A549 treated with AZD2906 at 1 μM for 4 hours (cell line): ENCODE measurements around the gene GORASP1. TPM values are rescaled to one million over a fixed set of nuclear protein-coding genes. Genes with fewer than 3 reads are reported as not detected.

Source experiments
- total RNA-seq: library from RNA; stranded (reverse); fragments of 200-300 nt; extraction: Qiagen RNA extraction; gene quantifications from 5 replicates; pipeline ENCODE4 v1.2.3, GENCODE V29; 2022

Gene GORASP1
- total RNA-seq, result 26.8 to 34.6 TPM (median 30.4 TPM) in 5 replicates

DNA sequence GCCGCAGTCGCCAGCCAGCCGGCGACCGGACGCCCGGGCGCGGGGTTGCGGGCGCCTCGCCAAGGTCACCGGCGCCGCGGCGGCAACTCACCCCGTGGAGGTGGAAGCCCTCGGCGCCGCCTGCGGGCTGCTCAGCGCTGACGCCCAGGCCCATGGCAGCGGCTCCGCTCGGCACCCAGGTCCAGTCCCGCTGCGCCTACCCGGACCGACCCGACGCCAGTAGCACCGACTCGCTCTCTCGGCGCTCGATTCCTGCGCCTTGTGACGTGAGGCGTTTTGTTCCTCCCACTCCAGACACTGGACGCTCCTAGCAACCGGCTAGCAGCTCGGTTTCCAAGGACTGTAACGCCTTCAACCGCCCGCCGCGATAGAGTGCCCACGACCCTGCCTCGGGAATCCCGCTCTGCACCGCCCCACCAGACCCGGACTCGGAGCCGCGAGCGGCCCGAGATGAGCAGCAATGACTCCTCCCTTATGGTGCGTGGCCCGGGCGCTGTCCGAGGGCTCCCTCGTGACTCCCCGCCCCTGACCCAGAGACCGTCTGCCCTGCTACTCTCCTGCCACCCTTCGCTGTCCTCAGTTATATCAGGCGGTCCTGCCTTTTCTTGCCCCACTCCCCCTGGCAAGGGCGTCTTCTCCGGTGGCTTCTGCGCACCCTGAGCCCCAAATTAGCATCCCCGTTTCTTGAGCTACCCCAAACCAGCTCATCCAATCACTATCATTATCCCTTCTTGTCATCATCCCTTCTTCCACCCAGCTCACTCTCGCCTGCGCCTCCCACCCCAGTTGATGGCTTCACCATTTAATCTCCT lies at the start of gene GORASP1, which contains the start of gene TTC21A:
Gene GORASP1, minus strand, starts transcription at position 240 of the 812 bp plus-strand sequence. Its CDS starts 86 bp downstream, at position 154.
Gene TTC21A, plus strand, starts transcription at position 293 of the 812 bp plus-strand sequence. Its CDS starts 158 bp downstream, at position 451.

DNA sequence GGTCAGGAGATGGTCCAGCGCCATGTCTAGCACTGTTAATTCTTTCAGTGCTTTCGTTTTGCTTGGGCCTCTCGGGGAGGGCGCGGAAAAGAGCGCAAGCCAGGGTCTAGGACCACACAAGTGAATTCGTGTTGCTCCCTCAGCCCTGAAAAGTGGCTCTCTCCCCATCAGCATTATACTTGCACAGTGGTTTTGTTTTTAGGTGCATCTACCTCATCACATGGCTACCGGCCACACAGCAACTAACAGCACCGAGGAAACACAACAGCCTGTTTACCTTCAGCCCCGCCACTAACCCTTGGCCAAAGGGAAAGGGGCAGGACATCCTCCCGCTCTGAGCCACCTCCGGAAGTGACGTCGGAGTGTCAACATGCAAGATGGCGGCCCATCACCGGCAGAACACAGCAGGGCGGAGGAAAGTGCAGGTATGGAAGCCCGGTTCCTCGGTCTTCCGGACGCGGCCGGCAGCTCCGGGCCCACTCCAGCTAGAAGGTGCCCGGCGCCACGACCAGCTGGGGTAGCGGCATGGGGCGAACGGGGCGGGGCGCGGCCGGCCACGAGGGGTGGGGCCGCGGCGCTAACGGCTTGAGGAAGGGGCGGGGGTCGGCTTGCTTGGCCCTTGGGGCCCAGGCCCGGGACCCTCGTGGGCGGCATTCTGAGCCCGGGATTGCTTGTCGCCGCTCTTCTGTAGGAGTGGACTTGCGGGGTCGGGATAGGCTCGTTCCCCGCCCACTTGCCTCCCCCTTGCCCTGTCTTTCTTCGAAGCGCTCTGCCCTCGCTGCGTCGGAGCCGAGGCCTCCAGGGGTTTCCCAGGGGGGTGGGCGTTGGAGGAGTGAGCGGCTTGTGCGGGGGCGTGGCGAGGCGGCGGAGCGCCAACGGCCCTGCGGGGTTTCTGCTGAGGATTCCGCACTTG lies 55.5 kb downstream of the GORASP1 start, which contains the start of the genes SCN11A and WDR48:
Gene SCN11A, minus strand, starts transcription at position 296 of the 913 bp plus-strand sequence. CDS start 101,582 bp downstream, outside the sequence.
Gene WDR48, plus strand, starts transcription at position 368 of the 913 bp plus-strand sequence. Its CDS starts 10 bp downstream, at position 378.

Other genes with a start within 250 kb of the GORASP1 start
- 0.01 to 0.02 TPM (median 0.01 TPM) in 3 of 5 replicates, not detected in the others for gene SCN11A, start 55.7 kb downstream of the GORASP1 start, total RNA-seq
- 17.9 to 24.8 TPM (median 21.1 TPM) in 5 replicates for gene WDR48, start 55.6 kb downstream of the GORASP1 start, total RNA-seq
- gene TTC21A, start 53 bp upstream of the GORASP1 start, total RNA-seq, result 1.2 to 2.8 TPM (median 2.1 TPM) in 5 replicates
- 17.5 to 24.9 TPM (median 20.7 TPM) in 5 replicates for gene CSRNP1, start 46.0 kb upstream of the GORASP1 start, total RNA-seq
- gene XIRP1, start 85.0 kb upstream of the GORASP1 start, total RNA-seq, result 0.17 to 0.25 TPM (median 0.19 TPM) in 5 replicates
- 0.03 to 0.07 TPM (median 0.06 TPM) in 3 of 5 replicates, not detected in the others for gene CX3CR1, start 172.4 kb upstream of the GORASP1 start, total RNA-seq
- gene CCR8, start 222.1 kb upstream of the GORASP1 start, total RNA-seq, result not detected in 5 replicates